Endothelial cell of umbilical vein (primary cell): ENCODE data around the gene KCNS3. TPM values are rescaled to one million over a fixed set of nuclear protein-coding genes. Genes with fewer than 3 reads are reported as not detected.

Experiments
- BruUV-seq: library from RNA; stranded (reverse); fragments of 400-500 nt; replicated peaks from 2 replicates; lab custom pipeline; 2021; lab: Mats Ljungman, UMichigan
- CTCF ChIA-PET: fragments of 300-600, 350-600 bp; sonication (Branson Sonifier 250); formaldehyde crosslinking; loops from one replicate; lab custom pipeline; 2021; ENCODE audit warnings: antibody characterized with exemption, inconsistent platforms; lab: Charles Lee
- POLR2A ChIA-PET: fragments of 300-600, 350-600 bp; sonication (Branson Sonifier 250); formaldehyde crosslinking; loops from one replicate; lab custom pipeline; 2021; ENCODE audit warnings: antibody characterized with exemption, inconsistent platforms; lab: Charles Lee
- DNase-seq: peaks from one replicate; pipeline ENCODE4 v3.0.0-alpha.2; 2011; ENCODE audit warnings: low read depth, low spot score
- FAIRE-seq: peaks from 2 replicates; lab custom pipeline; 2011; peaks lifted over from hg19 to GRCh38; lab: Jason Lieb, UNC
- H2AFZ ChIP-seq: 2 replicates; pipeline ENCODE4 v1.6.0; 2012; ENCODE audit warnings: low read depth, low read length, control low read depth, inconsistent platforms
- H3K27ac ChIP-seq: 2 replicates; pipeline ENCODE4 v1.5.1; 2011; ENCODE audit warnings: low read depth, mild to moderate bottlenecking, control low read depth, low read length, moderate library complexity; ENCODE audit not compliant: insufficient read depth
- H3K27me3 ChIP-seq, 2 experiments: 2 replicates each; pipeline versions ENCODE4 v1.6.0 to v1.6.1; 2011; ENCODE audit warnings: low read length in 2 of 2, mixed read lengths in 1 of 2; ENCODE audit not compliant: control insufficient read depth in 2 of 2, insufficient read depth in 2 of 2
- H3K36me3 ChIP-seq, 2 experiments: 2 replicates in 1 of 2; 3 replicates in 1 of 2; pipeline ENCODE4 v1.5.1; 2011; ENCODE audit warnings: low read length in 2 of 2, mild to moderate bottlenecking in 1 of 2, moderate library complexity in 1 of 2; ENCODE audit not compliant: control insufficient read depth in 2 of 2, insufficient read depth in 2 of 2; ENCODE audit errors: extremely low read depth in 1 of 2
- H3K4me1 ChIP-seq: 3 replicates; pipeline ENCODE4 v1.5.1; 2011; ENCODE audit warnings: mild to moderate bottlenecking, low read length; ENCODE audit not compliant: control insufficient read depth, insufficient read depth; ENCODE audit errors: extremely low read depth
- H3K4me2 ChIP-seq: 2 replicates; pipeline ENCODE4 v1.6.1; 2011; ENCODE audit warnings: low read length, control low read depth, mixed read lengths; ENCODE audit not compliant: insufficient read depth
- H3K4me3 ChIP-seq, 3 experiments: fragments of 200-600 bp in 1 of 3; sonication (generic), shearing (Covaris generic) in 1 of 3; replicated peaks in 1 of 3; 2 replicates each; pipeline ENCODE4 v1.5.1; 2011 to 2016; ENCODE audit warnings: control low read depth in 3 of 3, low read length in 3 of 3, mild to moderate bottlenecking in 2 of 3, inconsistent platforms in 1 of 3, low read depth in 1 of 3, moderate library complexity in 1 of 3; ENCODE audit not compliant: insufficient read depth in 1 of 3
- H3K79me2 ChIP-seq: 2 replicates; pipeline ENCODE4 v1.6.0; 2012; ENCODE audit warnings: low read length, inconsistent platforms; ENCODE audit not compliant: control insufficient read depth, insufficient read depth
- H3K9ac ChIP-seq: replicated peaks from 2 replicates; pipeline ENCODE3; 2011; ENCODE audit warnings: low read length, control low read depth; ENCODE audit not compliant: insufficient read depth; ENCODE audit errors: extremely low read depth
- H3K9me1 ChIP-seq: replicated peaks from 3 replicates; pipeline ENCODE4 v1.6.0; 2011; ENCODE audit warnings: mild to moderate bottlenecking, low read length; ENCODE audit not compliant: control insufficient read depth, insufficient read depth; ENCODE audit errors: extremely low read depth
- H3K9me3 ChIP-seq: replicated peaks from 2 replicates; pipeline ENCODE4 v1.5.1; 2012; ENCODE audit warnings: low read length, inconsistent platforms; ENCODE audit not compliant: control insufficient read depth, insufficient read depth
- H4K20me1 ChIP-seq: replicated peaks from 2 replicates; pipeline ENCODE3; 2011; ENCODE audit warnings: mild to moderate bottlenecking, low read length; ENCODE audit not compliant: control insufficient read depth, insufficient read depth; ENCODE audit errors: extremely low read depth
- EZH2 ChIP-seq: IDR thresholded peaks from 2 replicates; pipeline ENCODE4 v1.6.1; 2012; ENCODE audit warnings: borderline replicate concordance, low read depth, mild to moderate bottlenecking, moderate library complexity, low read length, inconsistent platforms; ENCODE audit not compliant: severe bottlenecking
- FOS ChIP-seq: IDR thresholded peaks from 2 replicates; pipeline ENCODE4 v1.6.1; 2011; ENCODE audit warnings: mild to moderate bottlenecking, low read length, moderate library complexity, borderline replicate concordance; ENCODE audit not compliant: insufficient read depth
- GATA2 ChIP-seq: IDR thresholded peaks from 2 replicates; pipeline ENCODE4 v1.7.0; 2011; ENCODE audit warnings: low read depth, mild to moderate bottlenecking, moderate library complexity, mixed read lengths, low read length; ENCODE audit not compliant: insufficient read length, insufficient read depth
- JUN ChIP-seq: IDR thresholded peaks from 2 replicates; pipeline ENCODE4 v1.6.1; 2011; ENCODE audit warnings: borderline replicate concordance, low read depth; ENCODE audit not compliant: insufficient read length, insufficient read depth
- MYC ChIP-seq: IDR thresholded peaks from one replicate; pipeline ENCODE4 v1.6.1; 2011; ENCODE audit warnings: mild to moderate bottlenecking, low read depth, low read length
- POLR2A ChIP-seq: IDR thresholded peaks from 2 replicates; pipeline ENCODE4 v1.6.1; 2012; ENCODE audit warnings: low read depth, mild to moderate bottlenecking, control low read depth, low read length
- POLR2AphosphoS5 ChIP-seq: IDR thresholded peaks from 2 replicates; pipeline ENCODE4 v1.6.1; 2012; ENCODE audit warnings: low read depth, mild to moderate bottlenecking, control low read depth, low read length, moderate library complexity; ENCODE audit not compliant: insufficient read depth
- dilution Hi-C: fragments of 300-500 bp; cut with MboI; formaldehyde crosslinking; loops from one replicate; pipeline ENCODE4 v1.15.0; 2019; ENCODE audit warnings: low sequenced_read_pairs; ENCODE audit not compliant: extremely low pct_ligation_motif_present
- intact Hi-C: fragments of 100-400 bp; cut with micrococcal nuclease; formaldehyde crosslinking; loops from one replicate; pipeline ENCODE4 v1.10.0; 2022
- polyA plus RNA-seq, 4 experiments: library from polyadenylated mRNA; depleted of rRNA in 3 of 4; stranded (reverse) in 3 of 4; unstranded in 1 of 4; fragments of >200 nt; gene quantifications; 2 replicates each; pipeline versions ENCODE4 v1.2.1 to v1.2.3, GENCODE V29; 2011 to 2012; ENCODE audit warnings: missing spikeins in 1 of 4
- total RNA-seq: library from RNA; stranded (reverse); gene quantifications from 2 replicates; pipeline ENCODE4 v1.2.3, GENCODE V29; 2021
- TF ChIP-seq, protein P1 (sequence below), 2 donors: IDR thresholded peaks; 1 replicate in 1 of 2; 2 replicates in 1 of 2; pipeline ENCODE4 v1.5.1; 2011; ENCODE audit warnings: low read length in 2 of 2, mild to moderate bottlenecking in 2 of 2, moderate library complexity in 2 of 2, control low read depth in 1 of 2, inconsistent platforms in 1 of 2, low read depth in 1 of 2; ENCODE audit not compliant: insufficient read depth in 1 of 2; ENCODE audit errors: extremely low read depth in 1 of 2
- TF ChIP-seq, protein P2 (sequence below): IDR thresholded peaks from 2 replicates; pipeline ENCODE4 v1.6.1; 2011; ENCODE audit not compliant: insufficient read depth, insufficient read length

KCNS3 gene
- total and polyA plus RNA-seq, 2 donors (not counting 3 experiments of a cell fraction or from before 2014, with no cell fraction given): 0.75 to 2.4 TPM

DNA sequence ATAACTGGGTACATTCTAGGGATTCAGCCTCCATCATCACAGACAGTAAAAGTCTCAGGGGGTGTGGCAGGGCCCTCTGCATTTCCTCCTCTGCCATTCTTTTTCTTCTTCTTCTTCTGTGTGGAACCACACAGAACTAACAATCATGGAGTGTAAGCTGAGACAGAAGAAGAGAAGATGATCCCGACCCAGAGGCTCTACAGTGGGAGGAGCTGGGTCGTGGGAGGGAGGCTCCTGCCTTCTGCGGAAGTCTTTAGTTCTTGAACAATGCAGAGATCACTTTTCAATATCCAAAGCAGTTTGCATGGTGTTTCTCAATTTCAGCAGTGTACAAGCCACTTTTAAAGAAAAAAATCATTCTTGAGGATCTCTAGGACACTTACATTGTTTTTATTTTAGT lies 80.9 kb downstream of the KCNS3 start:
- no peaks in the 10 kb centered on the region for H3K27me3 ChIP-seq
- H3K27ac ChIP-seq: no peak overlapping the region
- dilution Hi-C loops: no loop called here
- H3K9me3 ChIP-seq: no peaks in the 10 kb centered on the region
- H3K4me2 ChIP-seq: no peak overlapping the region
- intact Hi-C loops: no loop called here
- BruUV-seq: no TSS peak
- no peak overlapping the region for H2AFZ ChIP-seq
- H3K79me2 ChIP-seq: no peaks in the 10 kb centered on the region
- CTCF ChIA-PET: no interaction called here
- no peaks in the 10 kb centered on the region for H3K36me3 ChIP-seq
- H3K9ac ChIP-seq: no peak overlapping the region
- no peak overlapping the region for H3K4me3 ChIP-seq
- no peaks in the 10 kb centered on the region for H3K4me1 ChIP-seq
- DNase-seq (no peak), FAIRE-seq (no peak)
- no peaks in the 10 kb centered on the region for H3K9me1 ChIP-seq
- H4K20me1 ChIP-seq: no peaks in the 10 kb centered on the region
- TF ChIP-seq, protein P1, sequence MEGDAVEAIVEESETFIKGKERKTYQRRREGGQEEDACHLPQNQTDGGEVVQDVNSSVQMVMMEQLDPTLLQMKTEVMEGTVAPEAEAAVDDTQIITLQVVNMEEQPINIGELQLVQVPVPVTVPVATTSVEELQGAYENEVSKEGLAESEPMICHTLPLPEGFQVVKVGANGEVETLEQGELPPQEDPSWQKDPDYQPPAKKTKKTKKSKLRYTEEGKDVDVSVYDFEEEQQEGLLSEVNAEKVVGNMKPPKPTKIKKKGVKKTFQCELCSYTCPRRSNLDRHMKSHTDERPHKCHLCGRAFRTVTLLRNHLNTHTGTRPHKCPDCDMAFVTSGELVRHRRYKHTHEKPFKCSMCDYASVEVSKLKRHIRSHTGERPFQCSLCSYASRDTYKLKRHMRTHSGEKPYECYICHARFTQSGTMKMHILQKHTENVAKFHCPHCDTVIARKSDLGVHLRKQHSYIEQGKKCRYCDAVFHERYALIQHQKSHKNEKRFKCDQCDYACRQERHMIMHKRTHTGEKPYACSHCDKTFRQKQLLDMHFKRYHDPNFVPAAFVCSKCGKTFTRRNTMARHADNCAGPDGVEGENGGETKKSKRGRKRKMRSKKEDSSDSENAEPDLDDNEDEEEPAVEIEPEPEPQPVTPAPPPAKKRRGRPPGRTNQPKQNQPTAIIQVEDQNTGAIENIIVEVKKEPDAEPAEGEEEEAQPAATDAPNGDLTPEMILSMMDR (IDR thresholded peaks at IDR 0.05; ENCODE audit: extremely low read depth in 1 of 2, insufficient read depth in 1 of 2, low read depth in 1 of 2, low read length in 2 of 2): no peak
- TF ChIP-seq, protein P2, sequence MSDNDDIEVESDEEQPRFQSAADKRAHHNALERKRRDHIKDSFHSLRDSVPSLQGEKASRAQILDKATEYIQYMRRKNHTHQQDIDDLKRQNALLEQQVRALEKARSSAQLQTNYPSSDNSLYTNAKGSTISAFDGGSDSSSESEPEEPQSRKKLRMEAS: no peak
- TF ChIP-seq JUN (no peak), EZH2 (no peak), MYC (no peak), FOS (no peak), POLR2A (no peak), POLR2AphosphoS5 (no peak), GATA2 (no peak)
- POLR2A ChIA-PET: no interaction called here
